HepG2 (cell line): ENCODE measurements around the gene PCAT6. TPM values are rescaled to one million over a fixed set of nuclear protein-coding genes. Genes with fewer than 3 reads are reported as not detected.

ENCODE experiments used
- CREBL2 ChIP-seq: sonication (generic); formaldehyde crosslinking; IDR thresholded peaks from 2 replicates; pipeline ENCODE4 v1.8.1; 2023; ENCODE audit warnings: missing genetic modification reagents, mild to moderate bottlenecking, borderline replicate concordance
- FOXJ3 ChIP-seq: sonication (generic); formaldehyde crosslinking; IDR thresholded peaks from 2 replicates; pipeline ENCODE4 v1.4.0; 2020; ENCODE audit warnings: missing genetic modification reagents, mild to moderate bottlenecking, borderline replicate concordance
- HNRNPLL ChIP-seq: fragments of 200-400 bp; formaldehyde crosslinking; IDR thresholded peaks from 2 replicates; pipeline ENCODE4 v1.6.1; 2017; ENCODE audit warnings: mild to moderate bottlenecking, low read depth, low read length; ENCODE audit not compliant: poor library complexity, severe bottlenecking
- LRRFIP1 ChIP-seq: sonication (generic); formaldehyde crosslinking; conservative IDR thresholded peaks from 2 replicates; pipeline ENCODE4 v1.4.0; 2020; ENCODE audit warnings: missing genetic modification reagents
- NFYB ChIP-seq: sonication (generic); formaldehyde crosslinking; IDR thresholded peaks from 2 replicates; pipeline ENCODE4 v1.4.0; 2020; ENCODE audit warnings: missing genetic modification reagents
- POLR2AphosphoS5 ChIP-seq: IDR thresholded peaks from 2 replicates; pipeline ENCODE4 v1.6.1; 2012; ENCODE audit warnings: low read depth, low read length
- RELA ChIP-seq: sonication (generic); formaldehyde crosslinking; IDR thresholded peaks from 2 replicates; pipeline ENCODE4 v1.4.0; 2020; ENCODE audit warnings: missing genetic modification reagents
- SCMH1 ChIP-seq: sonication (generic); formaldehyde crosslinking; IDR thresholded peaks from 2 replicates; pipeline ENCODE4 v1.9.0; 2021; ENCODE audit warnings: missing genetic modification reagents, mild to moderate bottlenecking, borderline replicate concordance
- SOX5 ChIP-seq: IDR thresholded peaks from 2 replicates; pipeline ENCODE4 v1.6.1; 2016; ENCODE audit warnings: borderline replicate concordance
- THAP7 ChIP-seq: sonication (generic); formaldehyde crosslinking; IDR thresholded peaks from 2 replicates; pipeline ENCODE4 v1.8.1; 2023; ENCODE audit warnings: mild to moderate bottlenecking, missing genetic modification reagents
- THRA ChIP-seq: sonication (generic); formaldehyde crosslinking; IDR thresholded peaks from 2 replicates; pipeline ENCODE4 v1.4.0; 2020; ENCODE audit warnings: missing genetic modification reagents, borderline replicate concordance
- TMF1 ChIP-seq: sonication (generic); formaldehyde crosslinking; IDR thresholded peaks from 2 replicates; pipeline ENCODE4 v1.8.1; 2022; ENCODE audit warnings: low read depth, missing genetic modification reagents
- TOPORS ChIP-seq: sonication (generic); formaldehyde crosslinking; IDR thresholded peaks from 2 replicates; pipeline ENCODE4 v1.8.0; 2023; ENCODE audit warnings: mild to moderate bottlenecking, missing genetic modification reagents
- ZC3H4 ChIP-seq: sonication (generic); formaldehyde crosslinking; IDR thresholded peaks from 2 replicates; pipeline ENCODE4 v1.4.0; 2020; ENCODE audit warnings: missing genetic modification reagents, borderline replicate concordance
- ZMYM3 ChIP-seq: sonication (generic); formaldehyde crosslinking; IDR thresholded peaks from 2 replicates; pipeline ENCODE4 v1.5.1; 2020; ENCODE audit warnings: mild to moderate bottlenecking, missing genetic modification reagents
- ZNF280D ChIP-seq: sonication (generic); formaldehyde crosslinking; IDR thresholded peaks from 2 replicates; pipeline ENCODE4 v1.5.1; 2020; ENCODE audit warnings: mild to moderate bottlenecking, missing genetic modification reagents
- ZNF589 ChIP-seq: sonication (generic); formaldehyde crosslinking; conservative IDR thresholded peaks from 2 replicates; pipeline ENCODE4 v1.8.0; 2022; ENCODE audit warnings: mild to moderate bottlenecking, moderate library complexity, missing genetic modification reagents
- ZNF629 ChIP-seq: sonication (generic); formaldehyde crosslinking; conservative IDR thresholded peaks from 2 replicates; pipeline ENCODE4 v1.5.0; 2020; ENCODE audit warnings: missing genetic modification reagents
- ZNF761 ChIP-seq: sonication (generic); formaldehyde crosslinking; conservative IDR thresholded peaks from 2 replicates; pipeline ENCODE4 v1.4.0; 2020; ENCODE audit warnings: mild to moderate bottlenecking, missing genetic modification reagents
- ZNF775 ChIP-seq: sonication (generic); formaldehyde crosslinking; IDR thresholded peaks from 2 replicates; pipeline ENCODE4 v1.4.0; 2020; ENCODE audit warnings: missing genetic modification reagents, mild to moderate bottlenecking, moderate library complexity, borderline replicate concordance
- polyA plus RNA-seq, 8 experiments: library from polyadenylated mRNA; depleted of rRNA in 3 of 8; stranded (reverse) in 7 of 8; unstranded in 1 of 8; fragments of >200 nt; fragmentation: Illumina TruSeq in 4 of 8; extraction: Trizol in 4 of 8; gene quantifications; 2 replicates each; pipeline versions ENCODE4 v1.2.1 to v1.2.3, GENCODE V29; 2011 to 2016; ENCODE audit warnings: low read depth in 4 of 8, missing spikeins in 1 of 8, mixed read lengths in 1 of 8; ENCODE audit not compliant: insufficient read depth in 1 of 8
- total RNA-seq, 5 experiments: library from RNA; depleted of rRNA; stranded (reverse); fragments of >200 nt; fragmentation: Illumina TruSeq; extraction: Trizol; gene quantifications; 2 replicates each; pipeline ENCODE4 v1.2.3, GENCODE V29; 2016; ENCODE audit warnings: low read depth in 1 of 5

PCAT6 gene
- total and polyA plus RNA-seq, 2 of the 13 experiments (the other 11 are each of a cell fraction or from before 2014, with no cell fraction given), result 0.60 to 4.4 TPM

- TF ChIP-seq ZNF280D (CRISPR knock-in tag) (0 out of 2 replicates have a peak, but pooled peaks have one; percentile 63), ZNF761 (no peak), ZNF629 (CRISPR knock-in tag) (no peak; the same call in 1 of the 2 replicates), ZMYM3 (CRISPR knock-in tag) (peak; percentile 62), THRA (0 out of 2 replicates have a peak, but pooled peaks have one; percentile 39), ZNF775 (CRISPR knock-in tag) (no peak), THAP7 (CRISPR knock-in tag) (0 out of 2 replicates have a peak, but pooled peaks have one; percentile 69), FOXJ3 (0 out of 2 replicates have a peak, but pooled peaks have one; percentile 24), LRRFIP1 (CRISPR knock-in tag) (no peak), CREBL2 (CRISPR knock-in tag) (no peak), ZNF589 (CRISPR knock-in tag) (no peak), ZC3H4 (no peak; the same call in 1 of the 2 replicates), SOX5 (peak; percentile 38; the same call in 1 of the 2 replicates), SCMH1 (CRISPR knock-in tag) (no peak), TOPORS (peak; percentile 70; the same call in 1 of the 2 replicates), NFYB (CRISPR knock-in tag) (peak; percentile 23; the same call in 1 of the 2 replicates), TMF1 (CRISPR knock-in tag) (0 out of 2 replicates have a peak, but pooled peaks have one; percentile 25), HNRNPLL (peak; percentile 65), POLR2AphosphoS5 (peak; percentile 57; the same call in 1 of the 2 replicates), RELA (CRISPR knock-in tag) (no peak)
These were observed 50.1 kb downstream of the PCAT6 start (continued) for GRCh38 chr1:202860744-202861419.
